K562 (cell line): ENCODE measurements around the gene HNRNPU. TPM values are rescaled to one million over a fixed set of nuclear protein-coding genes. Genes with fewer than 3 reads are reported as not detected.

ENCODE experiments used
- ADNP ChIP-seq: fragments of 200-800 bp; sonication (Bioruptor generic); IDR thresholded peaks from 2 replicates; pipeline ENCODE4 v1.6.1; 2016; ENCODE audit warnings: missing genetic modification characterization, missing compliant biosample characterization
- BHLHE40 ChIP-seq: IDR thresholded peaks from 2 replicates; pipeline ENCODE4 v1.6.1; 2011; ENCODE audit warnings: low read length, improper control_type of control experiment
- EWSR1 ChIP-seq: fragments of 450-650 bp; IDR thresholded peaks from 2 replicates; pipeline ENCODE4 v1.6.1; 2018; ENCODE audit warnings: borderline replicate concordance, mild to moderate bottlenecking, low read depth, moderate library complexity; ENCODE audit not compliant: partially characterized antibody
- KLF6 ChIP-seq: fragments of 250-450 bp; sonication (Bioruptor Pico); IDR thresholded peaks from 2 replicates; pipeline ENCODE4 v1.4.0; 2020; ENCODE audit warnings: mild to moderate bottlenecking, moderate library complexity, borderline replicate concordance
- NCOA2 ChIP-seq, 2 experiments: fragments of 450-650 bp; IDR thresholded peaks; 2 replicates each; pipeline ENCODE4 v1.6.1; 2018; ENCODE audit warnings: mild to moderate bottlenecking in 2 of 2, moderate library complexity in 1 of 2; ENCODE audit not compliant: partially characterized antibody in 2 of 2
- POLR2H ChIP-seq: IDR thresholded peaks from 2 replicates; pipeline ENCODE4 v1.6.1; 2016; ENCODE audit warnings: missing genetic modification characterization, low read depth, mild to moderate bottlenecking, control low read depth, missing compliant biosample characterization, moderate library complexity
- PRMT5 ChIP-seq: sonication (generic); formaldehyde crosslinking; IDR thresholded peaks from 2 replicates; pipeline ENCODE4 v1.5.0; 2020; ENCODE audit warnings: missing genetic modification reagents
- SMAD4 ChIP-seq: fragments of 250-450 bp; sonication (Bioruptor Pico); conservative IDR thresholded peaks from 2 replicates; pipeline ENCODE4 v1.8.0; 2021; ENCODE audit warnings: inconsistent platforms, mild to moderate bottlenecking, moderate library complexity
- SP1 ChIP-seq: sonication (generic); formaldehyde crosslinking; IDR thresholded peaks from 2 replicates; pipeline ENCODE4 v1.8.1; 2022; ENCODE audit warnings: mild to moderate bottlenecking, missing genetic modification reagents
- SRSF3 ChIP-seq: fragments of 200-400 bp; formaldehyde crosslinking; IDR thresholded peaks from 2 replicates; pipeline ENCODE4 v1.6.1; 2016; ENCODE audit warnings: mild to moderate bottlenecking, low read length, moderate library complexity; ENCODE audit not compliant: insufficient read depth
- ZBED1 ChIP-seq: IDR thresholded peaks from 2 replicates; pipeline ENCODE4 v1.6.1; 2014
- ZNF766 ChIP-seq: fragments of 200-800 bp; sonication (Bioruptor generic); conservative IDR thresholded peaks from 2 replicates; pipeline ENCODE4 v1.6.1; 2016; ENCODE audit warnings: missing genetic modification characterization, missing compliant biosample characterization
- polyA plus RNA-seq, 8 experiments: library from polyadenylated mRNA; depleted of rRNA in 4 of 8; stranded (reverse) in 5 of 8; unstranded in 3 of 8; fragments of >200 nt; fragmentation: Nextera tagmentation in 2 of 8; fragmentation: Illumina TruSeq in 1 of 8; extraction: Ambion mirVana in 2 of 8; extraction: Trizol in 1 of 8; gene quantifications; 2 replicates each; pipeline versions ENCODE4 v1.2.1 to v1.2.3, GENCODE V29; 2011 to 2014; ENCODE audit warnings: inconsistent platforms in 1 of 8, missing spikeins in 1 of 8
- total RNA-seq, 7 experiments: library from RNA; depleted of rRNA in 6 of 7; stranded (reverse); fragments of >200 nt in 6 of 7; fragmentation: Illumina TruSeq in 2 of 7; extraction: Trizol in 2 of 7; gene quantifications; 2 replicates each; pipeline versions ENCODE4 v1.2.1 to v1.2.3, GENCODE V29; 2011 to 2021; ENCODE audit warnings: low replicate concordance in 1 of 7
- TF ChIP-seq, protein P1 (sequence below), 2 experiments: fragments of 150-350 bp in 1 of 2; IDR thresholded peaks; 2 replicates each; pipeline ENCODE4 v1.6.1; 2012 to 2016; ENCODE audit warnings: low read depth in 2 of 2, low read length in 2 of 2, mild to moderate bottlenecking in 1 of 2, moderate library complexity in 1 of 2
- TF ChIP-seq, protein P2 (sequence below), 2 experiments: IDR thresholded peaks; 2 replicates each; pipeline ENCODE4 v1.6.1; 2011; ENCODE audit warnings: borderline replicate concordance in 1 of 2, control low read depth in 1 of 2, low read depth in 1 of 2, low read length in 1 of 2, mild to moderate bottlenecking in 1 of 2, mixed read lengths in 1 of 2, moderate library complexity in 1 of 2; ENCODE audit not compliant: insufficient read depth in 1 of 2, insufficient read length in 1 of 2, poor library complexity in 1 of 2, severe bottlenecking in 1 of 2; ENCODE audit errors: extremely low read depth in 1 of 2
- TF ChIP-seq, protein P3 (sequence below): fragments of 250-450 bp; sonication (Bioruptor Pico); IDR thresholded peaks from 2 replicates; pipeline ENCODE4 v1.8.0; 2022; ENCODE audit warnings: inconsistent platforms, mild to moderate bottlenecking, moderate library complexity, borderline replicate concordance
- TF ChIP-seq, protein P4 (sequence below): fragments of 250-450 bp; sonication (Bioruptor Pico); IDR thresholded peaks from 2 replicates; pipeline ENCODE4 v1.4.0; 2020; ENCODE audit warnings: borderline replicate concordance
- TF ChIP-seq, protein P5 (sequence below): fragments of 200-800 bp; sonication (Bioruptor generic); IDR thresholded peaks from 2 replicates; pipeline ENCODE4 v1.6.1; 2017; ENCODE audit warnings: missing genetic modification characterization, missing compliant biosample characterization

HNRNPU gene
- total and polyA plus RNA-seq, 9 of the 15 experiments (the other 6 are each of a cell fraction or from before 2014, with no cell fraction given): 159 to 777 (median 577) TPM

DNA sequence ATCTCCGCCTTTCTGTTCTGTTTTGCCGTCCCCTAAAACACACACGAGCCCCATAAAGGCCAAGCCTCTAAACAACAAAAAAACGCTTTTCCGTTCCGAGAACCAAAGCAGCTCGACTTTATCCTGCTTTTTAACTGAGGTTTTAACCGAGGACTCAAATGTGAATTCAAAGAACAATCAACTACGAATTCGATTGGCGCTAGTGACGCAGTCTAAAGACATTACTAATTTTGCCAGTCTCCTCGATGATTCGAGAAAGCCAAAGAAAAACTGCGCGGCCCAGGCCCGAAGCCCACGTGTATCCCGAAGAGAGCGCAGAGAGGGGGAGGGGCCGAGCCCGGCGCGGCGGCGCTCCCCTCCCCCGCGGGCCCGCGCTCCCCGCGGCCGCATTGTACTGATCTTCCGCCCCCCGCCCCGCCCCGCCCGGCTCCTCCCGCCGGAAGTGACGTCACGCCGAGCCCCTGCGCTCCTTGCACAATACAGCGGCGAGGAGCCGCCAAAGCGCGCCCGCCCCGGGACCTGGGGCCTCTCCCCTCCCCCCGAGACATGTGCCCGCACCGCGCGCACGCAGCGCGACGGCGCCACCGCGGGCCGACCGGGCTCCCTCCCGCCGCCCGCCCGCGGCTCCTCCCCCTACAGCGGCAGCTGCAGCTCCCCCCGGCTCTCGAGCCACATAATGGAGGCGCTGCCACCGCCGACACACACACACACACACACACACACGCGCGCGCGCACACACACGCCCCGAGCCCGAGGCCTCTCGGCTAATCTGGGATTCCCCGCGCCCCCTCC is 1.4 kb downstream of the HNRNPU start (continued):
- TF ChIP-seq NCOA2 (IDR thresholded peaks at IDR 0.05; ENCODE audit: partially characterized antibody in 2 of 2) (no peak), PRMT5 (no peak), ZBED1 (no peak), ZNF766 (CRISPR knock-in tag) (peak; percentile 74; the same call in 1 of the 2 replicates), SRSF3 (no peak), POLR2H (peak; percentile 16; the same call in 1 of the 2 replicates), SP1 (CRISPR knock-in tag) (peak; percentile 66; the same call in 1 of the 2 replicates), KLF6 (no peak), EWSR1 (no peak), BHLHE40 (peak; percentile 86), SMAD4 (CRISPR knock-in tag) (peak; percentile 92), ADNP (tag) (no peak)
- TF ChIP-seq, protein P1, sequence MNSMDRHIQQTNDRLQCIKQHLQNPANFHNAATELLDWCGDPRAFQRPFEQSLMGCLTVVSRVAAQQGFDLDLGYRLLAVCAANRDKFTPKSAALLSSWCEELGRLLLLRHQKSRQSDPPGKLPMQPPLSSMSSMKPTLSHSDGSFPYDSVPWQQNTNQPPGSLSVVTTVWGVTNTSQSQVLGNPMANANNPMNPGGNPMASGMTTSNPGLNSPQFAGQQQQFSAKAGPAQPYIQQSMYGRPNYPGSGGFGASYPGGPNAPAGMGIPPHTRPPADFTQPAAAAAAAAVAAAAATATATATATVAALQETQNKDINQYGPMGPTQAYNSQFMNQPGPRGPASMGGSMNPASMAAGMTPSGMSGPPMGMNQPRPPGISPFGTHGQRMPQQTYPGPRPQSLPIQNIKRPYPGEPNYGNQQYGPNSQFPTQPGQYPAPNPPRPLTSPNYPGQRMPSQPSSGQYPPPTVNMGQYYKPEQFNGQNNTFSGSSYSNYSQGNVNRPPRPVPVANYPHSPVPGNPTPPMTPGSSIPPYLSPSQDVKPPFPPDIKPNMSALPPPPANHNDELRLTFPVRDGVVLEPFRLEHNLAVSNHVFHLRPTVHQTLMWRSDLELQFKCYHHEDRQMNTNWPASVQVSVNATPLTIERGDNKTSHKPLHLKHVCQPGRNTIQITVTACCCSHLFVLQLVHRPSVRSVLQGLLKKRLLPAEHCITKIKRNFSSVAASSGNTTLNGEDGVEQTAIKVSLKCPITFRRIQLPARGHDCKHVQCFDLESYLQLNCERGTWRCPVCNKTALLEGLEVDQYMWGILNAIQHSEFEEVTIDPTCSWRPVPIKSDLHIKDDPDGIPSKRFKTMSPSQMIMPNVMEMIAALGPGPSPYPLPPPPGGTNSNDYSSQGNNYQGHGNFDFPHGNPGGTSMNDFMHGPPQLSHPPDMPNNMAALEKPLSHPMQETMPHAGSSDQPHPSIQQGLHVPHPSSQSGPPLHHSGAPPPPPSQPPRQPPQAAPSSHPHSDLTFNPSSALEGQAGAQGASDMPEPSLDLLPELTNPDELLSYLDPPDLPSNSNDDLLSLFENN (IDR thresholded peaks at IDR 0.05; ENCODE audit: low read depth in 2 of 2, low read length in 2 of 2): peak in 1 of 2 experiments; percentile 45; a peak in 1 of 4 replicates
- TF ChIP-seq, protein P2, sequence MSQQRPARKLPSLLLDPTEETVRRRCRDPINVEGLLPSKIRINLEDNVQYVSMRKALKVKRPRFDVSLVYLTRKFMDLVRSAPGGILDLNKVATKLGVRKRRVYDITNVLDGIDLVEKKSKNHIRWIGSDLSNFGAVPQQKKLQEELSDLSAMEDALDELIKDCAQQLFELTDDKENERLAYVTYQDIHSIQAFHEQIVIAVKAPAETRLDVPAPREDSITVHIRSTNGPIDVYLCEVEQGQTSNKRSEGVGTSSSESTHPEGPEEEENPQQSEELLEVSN (IDR thresholded peaks at IDR 0.05; ENCODE audit: borderline replicate concordance in 1 of 2, extremely low read depth in 1 of 2, insufficient read depth in 1 of 2, insufficient read length in 1 of 2, low read depth in 1 of 2, low read length in 1 of 2, poor library complexity in 1 of 2, severe bottlenecking in 1 of 2): peak; percentile 88 to 98
- TF ChIP-seq, protein P3, sequence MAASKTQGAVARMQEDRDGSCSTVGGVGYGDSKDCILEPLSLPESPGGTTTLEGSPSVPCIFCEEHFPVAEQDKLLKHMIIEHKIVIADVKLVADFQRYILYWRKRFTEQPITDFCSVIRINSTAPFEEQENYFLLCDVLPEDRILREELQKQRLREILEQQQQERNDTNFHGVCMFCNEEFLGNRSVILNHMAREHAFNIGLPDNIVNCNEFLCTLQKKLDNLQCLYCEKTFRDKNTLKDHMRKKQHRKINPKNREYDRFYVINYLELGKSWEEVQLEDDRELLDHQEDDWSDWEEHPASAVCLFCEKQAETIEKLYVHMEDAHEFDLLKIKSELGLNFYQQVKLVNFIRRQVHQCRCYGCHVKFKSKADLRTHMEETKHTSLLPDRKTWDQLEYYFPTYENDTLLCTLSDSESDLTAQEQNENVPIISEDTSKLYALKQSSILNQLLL (CRISPR knock-in tag): no peak
- TF ChIP-seq, protein P4, sequence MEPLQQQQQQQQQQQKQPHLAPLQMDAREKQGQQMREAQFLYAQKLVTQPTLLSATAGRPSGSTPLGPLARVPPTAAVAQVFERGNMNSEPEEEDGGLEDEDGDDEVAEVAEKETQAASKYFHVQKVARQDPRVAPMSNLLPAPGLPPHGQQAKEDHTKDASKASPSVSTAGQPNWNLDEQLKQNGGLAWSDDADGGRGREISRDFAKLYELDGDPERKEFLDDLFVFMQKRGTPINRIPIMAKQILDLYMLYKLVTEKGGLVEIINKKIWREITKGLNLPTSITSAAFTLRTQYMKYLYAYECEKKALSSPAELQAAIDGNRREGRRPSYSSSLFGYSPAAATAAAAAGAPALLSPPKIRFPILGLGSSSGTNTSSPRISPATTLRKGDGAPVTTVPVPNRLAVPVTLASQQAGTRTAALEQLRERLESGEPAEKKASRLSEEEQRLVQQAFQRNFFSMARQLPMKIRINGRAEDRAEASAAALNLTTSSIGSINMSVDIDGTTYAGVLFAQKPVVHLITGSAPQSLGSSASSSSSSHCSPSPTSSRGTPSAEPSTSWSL (CRISPR knock-in tag): no peak
- TF ChIP-seq, protein P5, sequence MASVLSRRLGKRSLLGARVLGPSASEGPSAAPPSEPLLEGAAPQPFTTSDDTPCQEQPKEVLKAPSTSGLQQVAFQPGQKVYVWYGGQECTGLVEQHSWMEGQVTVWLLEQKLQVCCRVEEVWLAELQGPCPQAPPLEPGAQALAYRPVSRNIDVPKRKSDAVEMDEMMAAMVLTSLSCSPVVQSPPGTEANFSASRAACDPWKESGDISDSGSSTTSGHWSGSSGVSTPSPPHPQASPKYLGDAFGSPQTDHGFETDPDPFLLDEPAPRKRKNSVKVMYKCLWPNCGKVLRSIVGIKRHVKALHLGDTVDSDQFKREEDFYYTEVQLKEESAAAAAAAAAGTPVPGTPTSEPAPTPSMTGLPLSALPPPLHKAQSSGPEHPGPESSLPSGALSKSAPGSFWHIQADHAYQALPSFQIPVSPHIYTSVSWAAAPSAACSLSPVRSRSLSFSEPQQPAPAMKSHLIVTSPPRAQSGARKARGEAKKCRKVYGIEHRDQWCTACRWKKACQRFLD (CRISPR knock-in tag): peak; percentile 96
